PFSK-1 (cell line): ENCODE results near the gene PKN2.

Experiments
- FOXP2 ChIP-seq: optimal IDR thresholded peaks from 2 replicates; pipeline ENCODE3; 2011; ENCODE audit warnings: borderline replicate concordance, control low read depth, inconsistent platforms; ENCODE audit not compliant: insufficient read depth; ENCODE audit errors: extremely low read length, extremely low read depth
- POLR2AphosphoS5 ChIP-seq: IDR thresholded peaks from 2 replicates; pipeline ENCODE4 v1.6.1; 2012; ENCODE audit warnings: low read depth, mild to moderate bottlenecking, control low read depth, low read length, moderate library complexity
- SIN3A ChIP-seq: IDR thresholded peaks from 2 replicates; pipeline ENCODE4 v1.6.1; 2012; ENCODE audit warnings: mild to moderate bottlenecking, low read length, moderate library complexity, borderline replicate concordance; ENCODE audit not compliant: insufficient read depth
- TAF1 ChIP-seq: IDR thresholded peaks from 2 replicates; pipeline ENCODE4 v1.6.1; 2012; ENCODE audit warnings: low read length, control low read depth, borderline replicate concordance; ENCODE audit not compliant: insufficient read depth
- TF ChIP-seq, protein P1 (sequence below), 2 experiments: IDR thresholded peaks; 2 replicates each; pipeline versions ENCODE4 v1.6.1 to v1.8.0; 2011 to 2012; ENCODE audit warnings: low read depth in 2 of 2, low read length in 2 of 2, control low read depth in 1 of 2, inconsistent platforms in 1 of 2, mild to moderate bottlenecking in 1 of 2, moderate library complexity in 1 of 2; ENCODE audit not compliant: insufficient read depth in 1 of 2

Gene PKN2

DNA sequence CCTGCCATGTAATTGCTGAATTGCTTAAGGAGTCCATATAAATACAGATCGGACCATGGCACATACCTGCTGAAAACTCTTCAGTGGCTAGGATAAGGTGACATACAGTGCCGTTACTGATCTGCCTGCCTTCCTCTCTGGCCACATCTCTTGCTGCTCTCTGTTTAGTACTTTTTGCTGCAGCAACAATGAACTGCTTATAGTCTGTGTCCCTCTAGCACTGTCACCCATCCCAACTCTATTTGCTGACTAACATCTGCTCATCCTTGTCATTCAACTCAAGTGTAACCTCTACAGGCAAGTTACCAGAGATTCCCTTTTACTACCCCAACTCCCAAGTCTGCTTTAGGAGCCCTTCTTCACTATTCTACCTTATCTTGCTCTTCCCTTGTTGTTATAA, 141.6 kb downstream of the PKN2 start:
- TF ChIP-seq TAF1 (no peak), FOXP2 (no peak)
- TF ChIP-seq, protein P1, sequence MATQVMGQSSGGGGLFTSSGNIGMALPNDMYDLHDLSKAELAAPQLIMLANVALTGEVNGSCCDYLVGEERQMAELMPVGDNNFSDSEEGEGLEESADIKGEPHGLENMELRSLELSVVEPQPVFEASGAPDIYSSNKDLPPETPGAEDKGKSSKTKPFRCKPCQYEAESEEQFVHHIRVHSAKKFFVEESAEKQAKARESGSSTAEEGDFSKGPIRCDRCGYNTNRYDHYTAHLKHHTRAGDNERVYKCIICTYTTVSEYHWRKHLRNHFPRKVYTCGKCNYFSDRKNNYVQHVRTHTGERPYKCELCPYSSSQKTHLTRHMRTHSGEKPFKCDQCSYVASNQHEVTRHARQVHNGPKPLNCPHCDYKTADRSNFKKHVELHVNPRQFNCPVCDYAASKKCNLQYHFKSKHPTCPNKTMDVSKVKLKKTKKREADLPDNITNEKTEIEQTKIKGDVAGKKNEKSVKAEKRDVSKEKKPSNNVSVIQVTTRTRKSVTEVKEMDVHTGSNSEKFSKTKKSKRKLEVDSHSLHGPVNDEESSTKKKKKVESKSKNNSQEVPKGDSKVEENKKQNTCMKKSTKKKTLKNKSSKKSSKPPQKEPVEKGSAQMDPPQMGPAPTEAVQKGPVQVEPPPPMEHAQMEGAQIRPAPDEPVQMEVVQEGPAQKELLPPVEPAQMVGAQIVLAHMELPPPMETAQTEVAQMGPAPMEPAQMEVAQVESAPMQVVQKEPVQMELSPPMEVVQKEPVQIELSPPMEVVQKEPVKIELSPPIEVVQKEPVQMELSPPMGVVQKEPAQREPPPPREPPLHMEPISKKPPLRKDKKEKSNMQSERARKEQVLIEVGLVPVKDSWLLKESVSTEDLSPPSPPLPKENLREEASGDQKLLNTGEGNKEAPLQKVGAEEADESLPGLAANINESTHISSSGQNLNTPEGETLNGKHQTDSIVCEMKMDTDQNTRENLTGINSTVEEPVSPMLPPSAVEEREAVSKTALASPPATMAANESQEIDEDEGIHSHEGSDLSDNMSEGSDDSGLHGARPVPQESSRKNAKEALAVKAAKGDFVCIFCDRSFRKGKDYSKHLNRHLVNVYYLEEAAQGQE (IDR thresholded peaks at IDR 0.05; ENCODE audit: insufficient read depth in 1 of 2, low read depth in 2 of 2, low read length in 2 of 2), result no peak

DNA sequence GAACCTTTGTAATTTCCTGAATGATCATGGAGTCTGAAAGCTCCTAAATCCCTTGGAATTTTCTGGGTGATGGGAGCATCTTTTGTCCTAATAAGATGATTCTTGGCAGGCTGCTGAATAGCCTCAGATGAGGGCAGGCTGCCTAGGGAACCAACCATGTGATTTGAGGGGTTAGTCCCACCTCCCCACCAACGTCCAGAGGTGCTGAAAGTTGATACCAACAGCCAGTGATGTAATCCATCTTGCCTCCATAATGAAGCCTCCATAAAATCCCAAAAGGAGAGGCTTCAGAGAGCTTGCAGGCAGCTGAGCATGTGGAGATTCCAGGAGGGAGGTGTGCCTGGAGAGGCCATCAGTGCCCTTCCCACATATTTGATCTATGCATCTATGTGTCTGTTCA, 163.6 kb downstream of the PKN2 start:
- no peak for TF ChIP-seq SIN3A
- TF ChIP-seq POLR2AphosphoS5, result no peak
- no peak for TF ChIP-seq TAF1
- TF ChIP-seq, protein P1 (IDR thresholded peaks at IDR 0.05; ENCODE audit: insufficient read depth in 1 of 2, low read depth in 2 of 2, low read length in 2 of 2), result no peak
- TF ChIP-seq FOXP2, result no peak

DNA sequence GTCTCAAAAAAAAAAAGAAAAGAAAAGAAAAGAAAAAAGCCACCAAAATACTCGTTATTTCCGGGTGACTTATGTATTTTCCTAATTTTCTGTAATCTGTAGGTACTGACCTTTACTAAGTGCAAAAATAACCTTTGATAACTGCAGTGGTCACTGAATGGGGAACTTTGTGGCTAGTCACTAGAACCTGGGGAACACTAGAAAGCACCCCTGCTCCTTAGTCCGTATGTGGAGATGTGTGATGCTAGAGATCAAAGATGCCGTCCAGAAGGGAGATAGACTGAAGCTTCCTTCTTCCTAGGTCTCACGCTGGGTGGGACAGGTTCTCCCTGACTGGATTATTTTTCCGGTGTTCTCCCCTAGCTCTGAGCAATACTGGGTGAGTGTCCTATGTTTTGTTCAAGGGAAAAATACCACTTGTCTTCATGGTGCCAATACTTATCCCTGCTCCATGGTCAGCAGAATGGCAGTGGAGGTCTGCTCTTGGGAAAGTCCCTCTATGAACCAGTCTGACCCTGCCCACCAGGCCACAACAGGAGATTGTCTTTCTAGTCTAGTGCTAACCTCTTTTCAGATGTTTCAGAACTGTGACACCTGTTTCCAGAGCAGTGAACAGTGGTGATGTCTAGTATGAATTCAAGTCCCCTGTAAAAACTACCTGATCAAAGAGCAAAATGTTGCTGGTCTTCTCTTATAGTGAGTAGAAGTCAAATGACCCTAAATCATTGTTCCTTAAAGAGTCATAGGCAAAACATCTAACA, 167.4 kb downstream of the PKN2 start:
- TF ChIP-seq, protein P1 (IDR thresholded peaks at IDR 0.05; ENCODE audit: insufficient read depth in 1 of 2, low read depth in 2 of 2, low read length in 2 of 2), result no peak
- no peak for TF ChIP-seq SIN3A
- no peak for TF ChIP-seq TAF1
- TF ChIP-seq POLR2AphosphoS5, result no peak
- TF ChIP-seq FOXP2, result no peak

DNA sequence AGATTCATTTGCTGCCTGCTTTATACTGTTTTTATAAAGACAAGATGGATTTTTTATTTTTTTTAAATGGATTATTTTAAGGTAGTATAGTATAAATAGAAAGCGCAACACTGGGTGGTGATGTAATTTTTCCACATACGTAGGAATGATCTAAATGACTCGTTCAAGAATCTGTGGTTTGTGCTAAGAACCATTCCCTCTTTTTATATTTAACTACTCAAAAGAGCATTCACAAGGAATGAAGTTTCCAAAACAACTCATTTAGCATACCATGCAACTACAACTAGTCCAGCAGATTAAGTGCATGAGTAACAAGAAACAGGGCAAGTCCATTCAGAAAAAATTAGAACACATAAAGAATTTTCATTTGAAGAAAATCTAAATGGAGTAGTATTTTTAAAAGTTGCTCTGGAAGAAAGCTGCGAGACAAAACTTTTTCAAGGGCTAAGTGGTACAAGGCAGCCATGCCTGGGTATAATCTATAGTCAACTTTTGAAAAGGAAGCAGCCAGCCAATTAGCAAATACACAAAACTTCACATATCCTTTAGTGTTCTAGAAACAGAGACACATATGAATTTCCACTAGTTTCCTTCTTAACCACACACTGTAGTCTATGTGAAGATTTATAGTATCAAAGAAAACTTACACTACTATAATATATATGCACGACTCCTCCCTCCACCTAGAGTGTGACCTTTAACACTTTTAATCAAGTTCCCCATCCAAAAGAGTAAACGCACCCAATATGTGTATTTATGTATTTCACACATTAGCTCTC, 183.9 kb downstream of the PKN2 start:
- TF ChIP-seq POLR2AphosphoS5 (no peak), FOXP2 (no peak), TAF1 (no peak), SIN3A (no peak)
- TF ChIP-seq, protein P1 (IDR thresholded peaks at IDR 0.05; ENCODE audit: insufficient read depth in 1 of 2, low read depth in 2 of 2, low read length in 2 of 2), result no peak
